Dendritic cell treated with granulocyte-macrophage colony-stimulating factor and Interleukin-4, amounts not matched to agents 40 ng/mL and 50 ng/mL, for 4 days (primary cell): Measurements from ENCODE around the gene SERPING1.
"Not testable (repeated sequence)": the region's sequence is repeated elsewhere in the genome, so short reads cannot be mapped to it uniquely, and the experiment has no call there.

Experiments used
- H3K27ac Mint-ChIP-seq: one replicate; pipeline ENCODE4 v1.8.0; 2022; ENCODE audit warnings: mild to moderate bottlenecking, mixed read lengths
- H3K27me3 Mint-ChIP-seq: one replicate; pipeline ENCODE4 v1.8.0; 2022; ENCODE audit warnings: mild to moderate bottlenecking, mixed read lengths
- H3K36me3 Mint-ChIP-seq: one replicate; pipeline ENCODE4 v1.8.0; 2022; ENCODE audit warnings: low read depth, mixed read lengths
- H3K4me1 Mint-ChIP-seq: one replicate; pipeline ENCODE4 v1.8.0; 2022; ENCODE audit warnings: low read depth, mixed read lengths
- H3K4me3 Mint-ChIP-seq: one replicate; pipeline ENCODE4 v1.8.0; 2022; ENCODE audit warnings: mild to moderate bottlenecking, moderate library complexity, mixed read lengths
- H3K9me3 Mint-ChIP-seq: one replicate; pipeline ENCODE4 v1.8.0; 2022; ENCODE audit warnings: mixed read lengths
- intact Hi-C: fragments of 100-400 bp; cut with micrococcal nuclease; formaldehyde crosslinking; loops from one replicate; pipeline ENCODE4 v1.15.0; 2022

The SERPING1 gene

GRCh38 chr11:57647372-57647771 lies 49.9 kb downstream of the SERPING1 start:
- Mint-ChIP-seq H3K9me3 (no peaks in the 10 kb centered on the region), H3K36me3 (peaks cover 6% of the 10 kb centered on the region), H3K27ac (peak overlapping the region; percentile 75), H3K27me3 (peaks cover 28% of the 10 kb centered on the region), H3K4me3 (peak overlapping the region; percentile 69), H3K4me1 (peaks cover 78% of the 10 kb centered on the region)
- intact Hi-C loops = loop anchor here (10.0 kb wide), 1 partner anchor 147 kb away; no protein-coding TSS in a partner anchor

- Mint-ChIP-seq H3K36me3 (peaks cover 6% of the 10 kb centered on the region), H3K27me3 (peaks cover 28% of the 10 kb centered on the region), H3K4me3 (peak overlapping the region; percentile 81), H3K4me1 (peaks cover 76% of the 10 kb centered on the region), H3K9me3 (no peaks in the 10 kb centered on the region), H3K27ac (peak overlapping the region; percentile 75)
- intact Hi-C loops = loop anchor here (10.0 kb wide), 1 partner anchor 147 kb away; no protein-coding TSS in a partner anchor
Observed at GRCh38 chr11:57647960-57648800, 50.7 kb downstream of the SERPING1 start.

GRCh38 chr11:57648801-57649735 lies 51.6 kb downstream of the SERPING1 start:
- intact Hi-C loops = loop anchor here (10.0 kb wide), 1 partner anchor 146 kb away; no protein-coding TSS in a partner anchor
- Mint-ChIP-seq H3K36me3 (peaks cover 6% of the 10 kb centered on the region), H3K4me1 (peaks cover 78% of the 10 kb centered on the region), H3K27me3 (peaks cover 26% of the 10 kb centered on the region), H3K4me3 (peak overlapping the region; percentile 81), H3K27ac (peak overlapping the region; percentile 75), H3K9me3 (no peaks in the 10 kb centered on the region)

- intact Hi-C loops = loop anchor here (10.0 kb wide), 1 partner anchor 145 kb away; no protein-coding TSS in a partner anchor
- Mint-ChIP-seq H3K4me3 (peak within 1 kb of the TSS; percentile 81), H3K9me3 (no peaks in the 10 kb centered on the region), H3K27me3 (peaks cover 26% of the 10 kb centered on the region), H3K27ac (peak within 1 kb of the TSS; percentile 75), H3K4me1 (peaks cover 88% of the 10 kb centered on the region), H3K36me3 (peaks cover 6% of the 10 kb centered on the region)
Observed at GRCh38 chr11:57649826-57650738, 52.6 kb downstream of the SERPING1 start, which contains the start of gene YPEL4. Gene YPEL4, minus strand, starts transcription at chr11:57649912. Its CDS starts 2,805 bp downstream, at chr11:57647107.

- H3K27ac Mint-ChIP-seq = no peak overlapping the region
- peaks cover 6% of the 10 kb centered on the region for H3K36me3 Mint-ChIP-seq
- H3K4me3 Mint-ChIP-seq = no peak overlapping the region
- intact Hi-C loops = no loop called here
- peaks cover 22% of the 10 kb centered on the region for H3K27me3 Mint-ChIP-seq
- H3K9me3 Mint-ChIP-seq = no peaks in the 10 kb centered on the region
- H3K4me1 Mint-ChIP-seq = peaks cover 83% of the 10 kb centered on the region
Observed at GRCh38 chr11:57650739-57651090, 53.2 kb downstream of the SERPING1 start.

- peaks cover 76% of the 10 kb centered on the region for H3K4me1 Mint-ChIP-seq
- intact Hi-C loops = no loop called here
- H3K36me3 Mint-ChIP-seq = peaks cover 6% of the 10 kb centered on the region
- no peak overlapping the region for H3K27ac Mint-ChIP-seq
- H3K27me3 Mint-ChIP-seq = peaks cover 15% of the 10 kb centered on the region
- no peaks in the 10 kb centered on the region for H3K9me3 Mint-ChIP-seq
- no peak overlapping the region for H3K4me3 Mint-ChIP-seq
Observed at GRCh38 chr11:57651408-57651807, 53.9 kb downstream of the SERPING1 start.

- H3K9me3 Mint-ChIP-seq, H3K27me3 Mint-ChIP-seq, intact Hi-C loops, H3K36me3 Mint-ChIP-seq: not testable (repeated sequence)
- Mint-ChIP-seq H3K27ac (peak overlapping the region; percentile 88), H3K4me1 (peaks cover 75% of the 10 kb centered on the region), H3K4me3 (peak overlapping the region; percentile 26)
Observed at GRCh38 chr11:57652230-57652629, 54.7 kb downstream of the SERPING1 start.

- Mint-ChIP-seq H3K4me3 (peak overlapping the region; percentile 63), H3K27me3 (peaks cover 3% of the 10 kb centered on the region), H3K9me3 (no peaks in the 10 kb centered on the region), H3K27ac (peak overlapping the region; percentile 88), H3K36me3 (peaks cover 3% of the 10 kb centered on the region), H3K4me1 (peaks cover 73% of the 10 kb centered on the region)
- intact Hi-C loops = no loop called here
Observed at GRCh38 chr11:57652662-57653061, 55.2 kb downstream of the SERPING1 start.

- H3K36me3 Mint-ChIP-seq = peaks cover 8% of the 10 kb centered on the region
- peak overlapping the region; percentile 88 for H3K27ac Mint-ChIP-seq
- no peaks in the 10 kb centered on the region for H3K9me3 Mint-ChIP-seq
- H3K4me3 Mint-ChIP-seq = peak overlapping the region; percentile 63
- intact Hi-C loops = no loop called here
- peaks cover 69% of the 10 kb centered on the region for H3K4me1 Mint-ChIP-seq
- H3K27me3 Mint-ChIP-seq = no peaks in the 10 kb centered on the region
Observed at GRCh38 chr11:57653163-57653562, 55.7 kb downstream of the SERPING1 start.

- Mint-ChIP-seq H3K36me3 (peaks cover 40% of the 10 kb centered on the region), H3K9me3 (no peaks in the 10 kb centered on the region), H3K27ac (peak overlapping the region; percentile 92), H3K4me3 (peak overlapping the region; percentile 46), H3K4me1 (peaks cover 51% of the 10 kb centered on the region), H3K27me3 (no peaks in the 10 kb centered on the region)
- intact Hi-C loops = loop anchor here (1.0 kb wide), 3 partner anchors 10 to 84 kb away; partner anchors contain the start of genes MED19, SELENOH and TMX2
Observed at GRCh38 chr11:57656885-57657193, 59.4 kb downstream of the SERPING1 start.

GRCh38 chr11:57657194-57658022 lies 59.9 kb downstream of the SERPING1 start, which contains the start of gene CLP1:
Gene CLP1, plus strand, starts transcription at chr11:57657762. Its CDS starts 1,715 bp downstream, at chr11:57659477.
- no peaks in the 10 kb centered on the region for H3K27me3 Mint-ChIP-seq
- intact Hi-C loops = loop anchor here (1.0 kb wide), 3 partner anchors 10 to 84 kb away; partner anchors contain the start of genes MED19, SELENOH and TMX2
- peaks cover 45% of the 10 kb centered on the region for H3K36me3 Mint-ChIP-seq
- peaks cover 51% of the 10 kb centered on the region for H3K4me1 Mint-ChIP-seq
- peak within 1 kb of the TSS; percentile 92 for H3K27ac Mint-ChIP-seq
- peak within 1 kb of the TSS; percentile 99 for H3K4me3 Mint-ChIP-seq
- no peaks in the 10 kb centered on the region for H3K9me3 Mint-ChIP-seq

- Mint-ChIP-seq H3K27me3 (no peaks in the 10 kb centered on the region), H3K9me3 (no peaks in the 10 kb centered on the region), H3K27ac (peak overlapping the region; percentile 92), H3K36me3 (peaks cover 51% of the 10 kb centered on the region), H3K4me1 (peaks cover 47% of the 10 kb centered on the region), H3K4me3 (peak overlapping the region; percentile 99)
- intact Hi-C loops = no loop called here
Observed at GRCh38 chr11:57658023-57658361, 60.5 kb downstream of the SERPING1 start.
